Stimulated activated CD8-positive, alpha-beta memory T cell treated with anti-CD3 and anti-CD28 coated beads, Interleukin-7, amount 100 ng/mL, for 48 hours (primary cell): Measurements from ENCODE around the gene EIF2B4.

Experiments
- DNase-seq, 2 donors: peaks; one replicate each; pipeline ENCODE4 v3.0.0-alpha.2; 2020; ENCODE audit warnings: low read depth in 1 of 2; ENCODE audit errors: extremely low read depth in 1 of 2

The EIF2B4 gene

GRCh38 chr2:27370026-27370815, at the start of gene EIF2B4, which contains the start of gene SNX17:
TSS of gene EIF2B4 (minus strand) at chr2:27370338. CDS start at chr2:27370314, 24 bp downstream.
TSS of gene SNX17 (plus strand) at chr2:27370616. CDS start at chr2:27370744, 128 bp downstream.
- DNase-seq, result peak; percentile 99

DNA sequence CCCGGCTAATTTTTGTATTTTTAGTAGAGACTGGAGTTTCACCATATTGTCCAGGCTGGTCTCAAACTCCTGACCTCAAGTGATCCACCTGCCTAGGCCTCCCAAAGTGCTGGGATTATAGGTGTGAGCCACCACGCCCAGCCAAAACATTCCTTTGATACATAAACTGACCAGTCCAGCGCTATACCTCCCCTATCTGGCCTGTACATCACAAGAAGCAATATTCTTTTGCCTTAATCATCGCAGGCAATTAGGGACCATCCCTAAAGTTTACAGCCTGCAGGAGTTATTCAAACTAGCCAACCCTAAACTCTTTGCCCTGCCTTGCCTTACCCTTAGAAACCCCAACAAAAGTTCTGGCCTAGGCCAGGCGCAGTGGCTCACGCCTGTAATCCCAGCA, 46.0 kb upstream of the EIF2B4 start:
- DNase-seq, result no peak

DNA sequence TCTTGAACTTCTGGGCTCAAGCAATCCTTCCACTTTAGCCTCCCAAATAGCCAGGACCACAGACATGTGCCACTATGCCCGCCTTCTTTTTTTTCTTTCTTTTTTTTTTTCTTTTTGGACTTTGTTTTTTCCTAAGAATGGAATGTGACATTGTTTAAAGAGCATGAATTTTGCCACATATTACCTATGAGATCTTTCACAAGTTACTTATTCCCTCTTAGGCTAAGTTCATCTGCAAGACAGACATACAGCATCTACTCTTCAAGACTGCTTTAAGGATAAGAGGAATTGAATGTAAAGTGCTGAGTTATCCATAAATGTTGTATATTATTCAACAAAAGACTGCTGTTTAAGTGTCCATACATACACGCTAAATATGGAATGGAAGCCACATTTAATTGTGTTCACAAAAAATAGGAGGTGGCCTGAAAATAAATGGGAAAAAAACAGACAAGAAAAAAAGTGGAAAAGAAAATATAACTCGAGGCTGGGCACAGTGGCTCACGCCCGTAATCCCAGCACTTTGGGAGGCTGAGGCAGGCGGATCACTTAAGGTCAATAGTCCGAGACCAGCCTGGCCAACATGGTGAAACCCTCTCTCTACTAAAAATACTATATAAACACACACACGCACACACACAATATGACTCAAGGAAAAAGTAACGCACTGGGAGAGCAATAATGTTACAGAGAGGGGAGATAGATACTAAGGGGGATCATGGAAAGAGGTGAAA, 42.4 kb upstream of the EIF2B4 start:
- DNase-seq, result no peak

DNA sequence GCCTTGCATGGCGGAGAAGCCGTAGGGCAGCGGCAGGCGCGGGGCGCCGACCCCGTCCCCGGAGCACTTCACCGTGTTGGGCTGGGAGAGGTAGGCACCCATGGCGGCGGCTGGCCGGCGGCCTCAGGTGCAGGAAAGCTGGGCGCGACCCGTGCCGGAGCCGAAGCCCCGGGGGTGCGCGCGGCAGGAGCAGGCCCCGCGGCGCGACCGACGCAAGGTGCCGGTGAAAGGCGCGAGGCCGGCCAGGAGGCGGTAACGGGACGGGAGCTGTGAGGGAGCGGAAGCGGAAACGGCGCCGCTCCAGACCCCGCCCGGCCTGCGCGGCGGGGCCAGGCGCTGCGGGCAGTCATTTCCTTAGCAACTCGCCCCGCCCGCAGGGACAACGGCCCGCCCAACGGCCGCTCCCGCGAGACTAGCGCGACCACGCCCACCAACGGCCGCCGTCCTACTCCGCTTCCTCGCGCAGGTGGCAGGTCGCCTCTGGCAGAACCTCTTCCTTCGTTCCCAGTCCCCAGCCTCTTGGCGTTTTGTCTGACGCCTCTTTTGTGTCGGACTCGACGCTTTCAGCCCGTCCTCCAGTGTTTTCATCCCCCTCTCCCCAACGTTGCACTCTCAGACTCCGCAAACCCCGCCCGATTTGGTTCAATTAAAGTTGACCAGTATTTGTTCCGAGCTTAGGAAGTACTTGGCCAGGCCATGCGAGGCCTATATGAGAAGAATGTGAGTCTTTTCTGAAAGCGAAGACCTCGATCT, 39.4 kb upstream of the EIF2B4 start, which contains the start of gene PPM1G:
TSS of gene PPM1G (minus strand) at position 271 of the 753 bp plus-strand sequence. CDS start at position 102, 169 bp downstream.
- DNase-seq, result peak; percentile 93 to 95

GRCh38 chr2:27408601-27409320, 38.6 kb upstream of the EIF2B4 start:
- DNase-seq, result peak in 1 of 2 donors; percentile 16

DNA sequence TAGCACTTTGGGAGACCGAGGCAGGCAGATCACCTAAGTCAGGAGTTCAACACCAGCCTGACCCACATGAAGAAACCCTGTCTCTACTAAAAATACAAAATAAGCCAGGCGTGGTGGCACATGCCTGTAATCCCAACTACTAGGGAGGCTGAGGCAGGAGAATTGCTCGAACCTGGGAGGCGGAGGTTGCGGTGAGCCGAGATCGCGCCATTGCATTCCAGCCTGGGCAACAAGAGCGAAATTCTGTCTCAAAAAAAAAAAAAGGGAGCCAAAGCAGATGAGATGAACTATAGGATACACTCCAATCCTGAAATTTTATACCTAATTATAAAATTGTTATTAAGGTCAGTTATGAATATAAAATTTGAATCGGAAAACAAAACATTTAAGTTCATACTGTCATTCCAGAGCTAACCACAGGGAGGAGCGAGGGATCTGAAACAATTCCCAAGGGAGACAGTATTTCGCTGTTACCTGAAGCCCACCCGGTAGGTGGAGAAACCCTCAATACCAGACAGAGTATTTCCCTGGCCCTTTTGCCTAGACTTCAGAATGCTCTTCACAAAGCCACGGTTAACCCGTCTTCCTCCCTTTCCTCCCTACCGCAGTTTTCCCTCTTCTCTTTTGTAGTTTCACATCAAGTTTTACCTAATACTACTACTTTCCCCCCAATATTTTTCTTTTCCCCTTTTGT, 37.8 kb upstream of the EIF2B4 start:
- no peak for DNase-seq

DNA sequence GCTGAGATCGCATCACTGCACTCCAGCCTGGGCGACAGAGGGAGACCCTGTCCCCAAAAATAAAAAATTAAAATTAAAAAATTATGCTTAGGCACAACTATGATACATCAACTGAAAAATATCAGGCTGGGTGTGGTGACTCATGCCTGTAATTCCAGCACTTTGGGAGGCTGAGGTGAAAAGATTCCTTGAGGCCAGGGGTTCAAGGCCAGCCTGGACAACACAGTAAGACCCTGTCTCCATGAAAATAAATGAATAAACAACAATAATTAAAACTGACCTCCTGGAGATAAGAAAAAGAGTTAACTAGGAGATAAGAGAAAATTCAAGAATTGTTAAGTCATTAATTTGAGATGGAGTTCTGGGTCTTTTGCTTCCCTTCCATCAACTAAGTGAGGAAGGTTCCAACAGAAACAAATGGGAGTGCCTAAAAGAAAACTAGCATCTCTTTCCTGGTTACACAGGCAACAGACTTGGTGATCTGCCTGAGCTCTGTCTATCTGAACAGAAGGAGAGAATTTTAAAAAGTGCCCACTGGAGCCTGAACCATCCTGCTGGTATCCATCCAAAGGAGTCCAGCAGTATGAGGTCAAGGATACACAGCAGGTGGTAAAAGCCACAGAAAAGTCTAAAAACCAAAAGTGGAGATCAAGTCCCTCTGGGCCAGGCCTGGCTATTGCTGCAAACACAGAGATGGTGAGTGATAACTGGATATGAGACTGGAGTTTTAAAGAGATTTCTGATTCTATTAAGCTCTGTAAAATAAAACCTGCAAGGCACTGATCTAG, 30.4 kb upstream of the EIF2B4 start:
- no peak for DNase-seq

- DNase-seq, result no peak
Observed at GRCh38 chr2:27398962-27399361, 28.8 kb upstream of the EIF2B4 start.

DNA sequence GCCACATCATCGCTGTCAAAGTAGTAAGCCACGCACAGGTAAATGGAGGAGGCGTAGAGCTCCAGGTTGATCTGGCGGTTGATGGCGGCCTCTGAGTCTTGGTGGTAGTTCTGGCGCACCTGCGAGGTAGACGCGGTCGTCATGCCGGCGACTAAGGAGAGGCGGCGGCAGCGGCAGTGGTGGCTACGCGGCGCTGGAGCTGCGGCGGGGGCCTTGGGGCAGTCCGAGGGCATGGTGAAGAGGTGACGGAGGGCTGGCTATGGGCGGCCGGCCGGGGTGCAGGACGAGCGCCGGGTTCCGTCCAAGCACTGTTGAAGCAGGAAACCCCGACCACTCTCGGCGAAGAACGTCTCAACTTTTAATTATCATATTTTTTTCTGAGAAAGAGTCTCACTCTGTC, 23.1 kb upstream of the EIF2B4 start:
- DNase-seq, result no peak

- no peak for DNase-seq
Observed at GRCh38 chr2:27390822-27391679, 20.9 kb upstream of the EIF2B4 start.

DNA sequence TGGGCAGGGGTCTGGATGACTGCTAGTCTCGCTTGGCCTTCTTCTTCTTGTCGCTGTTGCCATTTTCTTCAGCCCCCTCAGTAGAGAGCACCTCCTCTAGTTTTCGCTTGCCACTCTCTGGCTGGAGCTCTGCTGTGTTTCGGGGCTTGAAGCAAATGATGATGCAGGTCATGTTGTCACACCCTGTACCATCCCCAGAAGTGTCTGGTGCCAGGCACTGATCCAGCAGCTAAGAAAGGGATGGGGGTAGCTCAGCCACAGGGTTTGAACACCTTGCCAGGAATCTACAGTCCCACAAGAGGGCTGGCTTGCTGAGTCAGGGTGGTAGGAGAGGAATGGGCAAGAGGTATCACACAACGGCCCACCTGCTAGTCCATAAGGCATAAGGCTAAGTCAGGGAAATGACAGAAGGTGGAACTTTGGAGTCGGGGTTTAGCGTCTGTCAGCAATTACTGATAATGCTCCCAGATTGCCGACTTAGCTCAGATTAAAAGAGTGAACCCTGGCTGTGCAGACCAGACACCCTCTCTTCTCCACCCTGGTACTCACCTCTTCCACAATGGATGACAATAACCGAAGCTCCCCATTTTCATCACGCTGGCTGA, 11.5 kb upstream of the EIF2B4 start:
- DNase-seq, result no peak

GRCh38 chr2:27380626-27381545, 10.7 kb upstream of the EIF2B4 start, which contains the start of gene ZNF513:
TSS of gene ZNF513 (minus strand) at chr2:27380734. CDS start at chr2:27380526, 208 bp downstream.
- peak; percentile 81 to 88 for DNase-seq

DNA sequence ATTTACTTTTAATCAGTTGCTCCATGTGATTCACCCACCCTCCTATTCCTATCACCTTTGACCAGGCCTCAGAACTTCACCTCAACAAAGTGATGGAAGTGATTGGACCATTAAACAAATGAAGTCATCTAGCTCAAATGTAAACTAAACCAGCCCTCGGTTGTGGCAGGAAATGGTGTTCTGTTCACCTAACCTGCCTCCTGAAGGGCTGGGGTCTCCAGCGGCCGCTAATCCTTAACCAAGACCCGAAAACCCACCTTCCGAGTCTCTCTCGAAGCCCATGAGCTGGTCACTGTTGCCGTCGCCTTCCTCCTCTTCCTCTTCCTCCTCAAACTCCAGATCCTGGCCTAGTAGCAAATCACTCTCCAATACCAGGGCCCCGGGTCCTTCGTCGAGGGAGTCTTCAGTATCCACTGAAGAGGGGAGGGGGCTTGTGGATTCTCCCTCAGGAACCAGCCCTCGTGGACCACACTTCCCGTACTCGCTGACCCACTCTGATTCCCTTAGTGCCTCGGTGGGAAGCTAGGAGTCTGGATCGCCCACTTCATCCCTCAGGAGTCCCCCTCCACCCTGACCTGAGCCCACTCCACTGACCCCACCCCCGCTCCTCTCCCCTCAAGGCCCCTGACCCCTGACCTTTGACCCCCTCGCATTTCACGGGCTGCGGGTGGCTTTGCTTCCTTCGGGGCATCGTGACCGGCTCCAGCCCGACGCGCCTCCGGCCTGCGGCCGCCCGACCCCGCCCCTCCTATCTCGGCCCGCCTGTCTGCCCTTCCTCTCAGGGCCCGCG, 9.9 kb upstream of the EIF2B4 start:
- no peak for DNase-seq

DNA sequence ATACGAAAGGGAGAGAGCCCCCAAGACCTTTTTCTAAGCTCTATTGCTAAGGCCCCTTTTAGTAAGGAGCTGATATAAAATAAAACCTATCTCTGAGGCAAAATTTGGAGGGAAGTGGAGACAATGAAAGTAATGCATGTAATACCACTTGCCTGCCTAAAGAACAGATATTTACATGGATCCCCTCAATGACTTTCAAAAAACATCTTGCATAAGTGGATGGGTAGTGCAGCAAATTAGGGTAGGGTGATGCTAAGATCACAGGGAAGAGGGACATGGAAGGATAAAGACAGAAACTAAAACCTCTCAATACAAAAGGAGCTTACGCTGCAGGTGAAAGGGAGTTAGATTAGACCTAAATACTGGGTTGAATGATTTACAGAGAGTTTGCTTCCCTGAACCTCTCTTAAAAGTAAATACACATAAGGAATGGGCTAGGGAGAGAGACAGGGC, 9.3 kb upstream of the EIF2B4 start:
- no peak for DNase-seq

- no peak for DNase-seq
Observed at GRCh38 chr2:27378809-27379290, 8.7 kb upstream of the EIF2B4 start.
